Effector memory CD8-positive, alpha-beta T cell (primary cell): Measurements from ENCODE around the gene RAB10.
A peak's percentile ranks its signal among the peaks of the same experiment; 100 is the strongest.
"Not testable (repeated sequence)": the region's sequence is repeated elsewhere in the genome, so short reads cannot be mapped to it uniquely, and the experiment has no call there.

Source experiments
- ATAC-seq: fragments of 150-1000 bp; cut with Tn5 transposase; replicated peaks from 2 replicates; pipeline ENCODE4 v1.10.0; 2021; ENCODE audit warnings: mild to moderate bottlenecking, moderate library complexity
- DNase-seq, 3 experiments: peaks; one replicate each; pipeline ENCODE4 v3.0.0; 2021
- H3K27ac Mint-ChIP-seq, 2 donors: one replicate each; pipeline ENCODE4 v1.8.0; 2022; ENCODE audit warnings: mild to moderate bottlenecking in 2 of 2, mixed read lengths in 2 of 2, moderate library complexity in 2 of 2
- H3K27me3 Mint-ChIP-seq, 2 donors: one replicate each; pipeline ENCODE4 v1.8.0; 2022; ENCODE audit warnings: mixed read lengths in 2 of 2
- H3K36me3 Mint-ChIP-seq: one replicate; pipeline ENCODE4 v1.8.0; 2022; ENCODE audit warnings: mild to moderate bottlenecking, moderate library complexity, mixed read lengths; ENCODE audit not compliant: insufficient read depth
- H3K4me1 Mint-ChIP-seq, 2 donors: one replicate each; pipeline ENCODE4 v1.8.0; 2022; ENCODE audit warnings: low read depth in 2 of 2, mixed read lengths in 2 of 2
- H3K4me3 Mint-ChIP-seq, 2 donors: one replicate each; pipeline ENCODE4 v1.8.0; 2022; ENCODE audit warnings: mild to moderate bottlenecking in 2 of 2, mixed read lengths in 2 of 2, moderate library complexity in 2 of 2
- H3K9me3 Mint-ChIP-seq, 2 donors: one replicate each; pipeline ENCODE4 v1.8.0; 2022; ENCODE audit warnings: mixed read lengths in 2 of 2

RAB10 gene

GRCh38 chr2:26074676-26075075 is 40.8 kb downstream of the RAB10 start:
- Mint-ChIP-seq H3K9me3 (no peaks in the 10 kb centered on the region), H3K4me3 (no peak overlapping the region), H3K27ac (no peak overlapping the region), H3K36me3 (peaks cover 7% of the 10 kb centered on the region), H3K27me3 (no peaks in the 10 kb centered on the region), H3K4me1 (peaks cover 25 to 50% of the 10 kb centered on the region in 2 donors)
- ATAC-seq (no peak), DNase-seq (no peak)

- ATAC-seq (no peak), DNase-seq (no peak)
- Mint-ChIP-seq H3K27me3 (no peaks in the 10 kb centered on the region), H3K36me3 (peaks cover 5% of the 10 kb centered on the region), H3K4me3 (no peak overlapping the region), H3K4me1 (peaks cover 22 to 48% of the 10 kb centered on the region in 2 donors), H3K9me3 (no peaks in the 10 kb centered on the region), H3K27ac (no peak overlapping the region)
Observed at GRCh38 chr2:26075173-26075572, 41.3 kb downstream of the RAB10 start.

DNA sequence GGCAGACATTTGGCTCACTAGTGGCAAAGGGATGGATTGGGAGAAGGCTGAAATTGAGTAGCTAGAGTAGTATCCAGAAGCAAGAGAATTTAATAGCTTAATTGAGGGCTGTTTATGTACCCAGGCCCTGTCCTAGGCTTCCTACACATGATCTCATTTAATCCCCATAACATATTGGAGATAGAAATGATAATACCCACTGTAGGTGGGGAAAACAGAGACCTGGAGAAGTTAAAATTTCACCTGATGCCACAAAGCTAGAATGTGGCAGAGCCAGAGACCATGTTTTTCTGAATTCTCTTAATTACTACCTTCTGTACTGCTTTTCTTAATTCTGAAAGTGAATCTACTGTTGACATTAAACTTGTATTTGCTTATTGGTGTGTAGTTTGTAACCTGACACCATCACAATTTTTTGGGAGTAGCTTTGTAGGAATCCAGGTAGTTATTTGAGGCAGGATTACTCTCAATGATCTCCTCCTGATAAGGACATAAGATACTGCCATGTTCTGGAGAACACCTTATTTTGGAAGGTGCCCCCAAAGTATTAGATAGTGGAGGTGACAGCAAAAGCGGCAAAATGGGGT is 42.2 kb downstream of the RAB10 start:
- no peak overlapping the region for H3K4me3 Mint-ChIP-seq
- ATAC-seq (no peak), DNase-seq (no peak)
- H3K36me3 Mint-ChIP-seq: peaks cover 5% of the 10 kb centered on the region
- peak overlapping the region in 1 of 2 donors; percentile 61 for H3K27ac Mint-ChIP-seq
- H3K27me3 Mint-ChIP-seq: no peaks in the 10 kb centered on the region
- H3K4me1 Mint-ChIP-seq: peaks cover 25 to 54% of the 10 kb centered on the region in 2 donors
- peaks cover 0 to 1% of the 10 kb centered on the region in 2 donors for H3K9me3 Mint-ChIP-seq

DNA sequence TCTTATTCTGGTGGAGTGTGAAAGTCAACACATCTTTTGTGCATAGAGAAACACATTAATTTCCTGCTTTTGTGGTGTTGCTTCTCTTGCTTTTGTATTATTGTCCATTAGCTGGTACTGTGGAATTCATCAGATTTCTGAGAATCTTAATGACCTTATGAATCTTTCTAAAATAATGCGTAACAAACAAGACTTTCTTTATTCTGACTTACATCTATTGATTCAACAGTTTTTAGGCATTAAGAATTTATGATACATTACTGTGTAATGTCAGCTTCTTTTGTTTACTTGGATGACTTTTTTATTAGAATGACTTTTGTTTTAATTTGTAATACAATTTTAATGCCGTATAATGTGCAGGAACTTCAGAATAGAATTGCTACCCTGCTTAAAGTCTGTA is 43.4 kb downstream of the RAB10 start:
- H3K27ac Mint-ChIP-seq: no peak overlapping the region
- H3K36me3 Mint-ChIP-seq: peaks cover 5% of the 10 kb centered on the region
- no peak for ATAC-seq
- H3K4me3 Mint-ChIP-seq: no peak overlapping the region
- no peak for DNase-seq
- H3K9me3 Mint-ChIP-seq: peaks cover 0 to 3% of the 10 kb centered on the region in 2 donors
- H3K27me3 Mint-ChIP-seq: no peaks in the 10 kb centered on the region
- peaks cover 25 to 57% of the 10 kb centered on the region in 2 donors for H3K4me1 Mint-ChIP-seq

- H3K4me1 Mint-ChIP-seq: peaks cover 18 to 46% of the 10 kb centered on the region in 2 donors
- DNase-seq (no peak), ATAC-seq (no peak)
- H3K36me3 Mint-ChIP-seq: peaks cover 11% of the 10 kb centered on the region
- H3K9me3 Mint-ChIP-seq: peaks cover 0 to 3% of the 10 kb centered on the region in 2 donors
- H3K4me3 Mint-ChIP-seq: no peak overlapping the region
- H3K27ac Mint-ChIP-seq: no peak overlapping the region
- no peaks in the 10 kb centered on the region for H3K27me3 Mint-ChIP-seq
Observed at GRCh38 chr2:26078939-26079338, 45.1 kb downstream of the RAB10 start.

GRCh38 chr2:26080356-26080755 is 46.5 kb downstream of the RAB10 start:
- peaks cover 0 to 3% of the 10 kb centered on the region in 2 donors for H3K9me3 Mint-ChIP-seq
- H3K27me3 Mint-ChIP-seq: no peaks in the 10 kb centered on the region
- no peak overlapping the region for H3K27ac Mint-ChIP-seq
- H3K36me3 Mint-ChIP-seq: peaks cover 11% of the 10 kb centered on the region
- ATAC-seq: no peak
- H3K4me3 Mint-ChIP-seq: no peak overlapping the region
- DNase-seq: no peak
- H3K4me1 Mint-ChIP-seq: peaks cover 23 to 50% of the 10 kb centered on the region in 2 donors

- H3K4me1 Mint-ChIP-seq: peaks cover 21 to 46% of the 10 kb centered on the region in 2 donors
- H3K36me3 Mint-ChIP-seq: peaks cover 11% of the 10 kb centered on the region
- not testable (repeated sequence) for ATAC-seq, H3K4me3 Mint-ChIP-seq, H3K9me3 Mint-ChIP-seq, H3K27ac Mint-ChIP-seq, H3K27me3 Mint-ChIP-seq, DNase-seq
Observed at GRCh38 chr2:26080925-26081324, 47.0 kb downstream of the RAB10 start.

GRCh38 chr2:26081556-26081955 is 47.7 kb downstream of the RAB10 start:
- no peak overlapping the region for H3K27ac Mint-ChIP-seq
- DNase-seq (no peak), ATAC-seq (no peak)
- H3K4me3 Mint-ChIP-seq: no peak overlapping the region
- H3K27me3 Mint-ChIP-seq: no peaks in the 10 kb centered on the region
- peaks cover 0 to 3% of the 10 kb centered on the region in 2 donors for H3K9me3 Mint-ChIP-seq
- H3K36me3 Mint-ChIP-seq: peaks cover 7% of the 10 kb centered on the region
- H3K4me1 Mint-ChIP-seq: peaks cover 25 to 46% of the 10 kb centered on the region in 2 donors

DNA sequence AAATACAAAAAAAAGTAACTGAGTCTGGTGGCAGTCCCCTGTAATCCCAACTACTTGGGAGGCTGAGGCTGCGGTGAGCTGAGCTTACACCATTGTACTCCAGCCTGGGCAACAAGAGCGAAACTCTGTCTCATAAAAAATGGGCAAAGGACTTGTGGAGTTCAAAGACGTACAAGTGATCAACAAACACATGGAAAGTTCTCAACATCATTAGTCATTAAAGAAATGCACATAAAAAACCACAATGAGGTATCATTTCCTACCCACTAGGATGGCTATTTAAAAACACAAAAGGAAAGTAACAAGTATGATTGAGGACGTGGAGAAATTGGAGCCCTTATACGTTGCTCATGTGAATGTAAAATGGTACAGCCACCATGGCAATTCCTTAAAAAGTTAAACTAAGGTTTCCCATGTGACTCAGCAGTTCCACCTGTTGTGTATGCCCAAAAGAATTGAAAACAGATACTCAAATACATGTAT is 52.3 kb downstream of the RAB10 start:
- Mint-ChIP-seq H3K27ac (peak overlapping the region; percentile 53 to 89), H3K27me3 (no peaks in the 10 kb centered on the region), H3K36me3 (peaks cover 5% of the 10 kb centered on the region), H3K9me3 (peaks cover 0 to under 1% of the 10 kb centered on the region in 2 donors), H3K4me1 (peaks cover 23 to 44% of the 10 kb centered on the region in 2 donors), H3K4me3 (peak overlapping the region; percentile 48 to 54)
- DNase-seq (no peak), ATAC-seq (peak; percentile 85)

GRCh38 chr2:26086779-26087178 is 52.9 kb downstream of the RAB10 start:
- H3K27me3 Mint-ChIP-seq: no peaks in the 10 kb centered on the region
- ATAC-seq (no peak), DNase-seq (no peak)
- H3K4me1 Mint-ChIP-seq: peaks cover 27 to 47% of the 10 kb centered on the region in 2 donors
- H3K36me3 Mint-ChIP-seq: peaks cover 6% of the 10 kb centered on the region
- no peak overlapping the region for H3K4me3 Mint-ChIP-seq
- peak overlapping the region; percentile 53 to 89 for H3K27ac Mint-ChIP-seq
- H3K9me3 Mint-ChIP-seq: no peaks in the 10 kb centered on the region

GRCh38 chr2:26088038-26088643 is 54.3 kb downstream of the RAB10 start:
- H3K9me3 Mint-ChIP-seq: no peaks in the 10 kb centered on the region
- H3K4me3 Mint-ChIP-seq: no peak overlapping the region
- H3K36me3 Mint-ChIP-seq: peaks cover 8% of the 10 kb centered on the region
- peak overlapping the region in 1 of 2 donors; percentile 23 for H3K27ac Mint-ChIP-seq
- ATAC-seq: peak; percentile 64
- H3K4me1 Mint-ChIP-seq: peaks cover 32 to 61% of the 10 kb centered on the region in 2 donors
- DNase-seq: peak in 2 of 3 experiments; percentile 12 to 31
- no peaks in the 10 kb centered on the region for H3K27me3 Mint-ChIP-seq

DNA sequence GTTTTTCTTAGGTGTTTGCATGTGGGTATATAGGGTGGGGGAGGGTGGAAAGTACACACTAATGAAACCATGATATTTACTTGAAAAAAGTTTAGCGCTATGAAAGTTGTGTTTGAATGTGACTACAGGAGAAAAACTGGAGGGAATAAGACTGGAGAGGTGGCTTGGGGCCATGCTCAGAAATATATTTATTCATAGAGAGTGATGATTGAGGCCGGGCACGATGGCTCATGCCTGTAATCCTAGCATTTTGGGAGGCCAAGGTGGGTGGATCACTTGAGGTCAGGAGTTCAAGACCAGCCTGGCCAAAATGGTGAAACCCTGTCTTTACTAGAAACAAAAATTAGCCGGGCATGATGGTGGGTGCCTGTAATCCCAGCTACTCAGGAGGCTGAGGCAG is 55.0 kb downstream of the RAB10 start:
- ATAC-seq, H3K27ac Mint-ChIP-seq, DNase-seq, H3K36me3 Mint-ChIP-seq, H3K9me3 Mint-ChIP-seq, H3K27me3 Mint-ChIP-seq, H3K4me3 Mint-ChIP-seq: not testable (repeated sequence)
- peaks cover 31 to 62% of the 10 kb centered on the region in 2 donors for H3K4me1 Mint-ChIP-seq

DNA sequence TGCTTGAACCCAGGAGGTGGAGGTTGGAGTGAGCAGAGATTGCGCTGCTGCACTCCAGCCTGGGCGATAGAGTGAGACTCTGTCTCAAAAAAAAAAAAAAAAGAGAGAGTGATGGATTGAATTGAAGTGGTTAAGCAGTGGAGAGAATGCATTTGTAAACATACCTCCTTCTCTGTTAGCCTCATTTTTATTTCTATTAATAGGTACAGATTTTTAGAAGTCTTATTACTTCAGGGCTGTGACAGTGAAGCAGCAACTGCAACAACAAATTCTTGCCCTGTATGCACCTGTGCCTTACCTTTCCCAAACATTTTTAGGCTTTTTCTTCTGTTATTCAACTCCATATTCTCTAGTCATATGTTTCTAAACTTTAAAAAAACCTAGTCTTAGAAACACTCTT is 55.5 kb downstream of the RAB10 start:
- Mint-ChIP-seq H3K4me1 (peaks cover 28 to 58% of the 10 kb centered on the region in 2 donors), H3K27ac (no peak overlapping the region), H3K4me3 (no peak overlapping the region), H3K36me3 (peaks cover 3% of the 10 kb centered on the region), H3K9me3 (no peaks in the 10 kb centered on the region), H3K27me3 (no peaks in the 10 kb centered on the region)
- ATAC-seq (no peak), DNase-seq (no peak)

GRCh38 chr2:26095758-26096157 is 61.9 kb downstream of the RAB10 start:
- DNase-seq (no peak), ATAC-seq (no peak)
- peaks cover 13% of the 10 kb centered on the region for H3K36me3 Mint-ChIP-seq
- no peaks in the 10 kb centered on the region for H3K9me3 Mint-ChIP-seq
- no peak overlapping the region for H3K4me3 Mint-ChIP-seq
- H3K4me1 Mint-ChIP-seq: peaks cover 26 to 43% of the 10 kb centered on the region in 2 donors
- H3K27me3 Mint-ChIP-seq: no peaks in the 10 kb centered on the region
- peak overlapping the region in 1 of 2 donors; percentile 15 for H3K27ac Mint-ChIP-seq
